Dermis microvascular lymphatic vessel endothelial cell (primary cell): ENCODE measurements around the gene TMEM169. TPM values are rescaled to one million over a fixed set of nuclear protein-coding genes. Genes with fewer than 3 reads are reported as not detected.

Experiments used
- DNase-seq, 2 donors: peaks; one replicate each; pipeline versions ENCODE4 v3.0.0 to v3.0.0-alpha.2; 2010; ENCODE audit warnings: low read depth in 2 of 2
- total RNA-seq: library from RNA; depleted of rRNA; stranded (reverse); fragments of >200 nt; gene quantifications from 2 replicates; pipeline ENCODE4 v1.2.1, GENCODE V29; 2014

Gene TMEM169
- total RNA-seq, 1 donor from 2014 or later: 0.13 TPM

DNA sequence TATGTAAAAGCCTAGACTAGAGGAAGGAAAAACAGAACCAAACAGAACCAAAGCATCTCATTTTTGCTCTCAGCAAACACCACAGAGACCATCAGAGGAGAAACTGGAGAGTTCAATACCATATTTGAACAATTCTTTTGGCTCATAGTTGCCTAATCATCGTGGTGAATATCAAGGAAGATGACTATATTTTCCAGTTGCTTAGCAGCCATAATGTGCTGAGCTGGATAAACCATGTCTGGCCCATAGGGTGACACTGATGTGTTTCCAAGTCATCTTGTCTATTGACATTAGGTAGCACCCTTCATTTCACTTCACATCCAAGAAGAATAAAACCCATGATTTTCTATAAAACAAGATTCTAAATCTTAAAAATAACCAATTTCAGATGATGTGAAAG is 21.5 kb downstream of the TMEM169 start:
- no peak for DNase-seq

DNA sequence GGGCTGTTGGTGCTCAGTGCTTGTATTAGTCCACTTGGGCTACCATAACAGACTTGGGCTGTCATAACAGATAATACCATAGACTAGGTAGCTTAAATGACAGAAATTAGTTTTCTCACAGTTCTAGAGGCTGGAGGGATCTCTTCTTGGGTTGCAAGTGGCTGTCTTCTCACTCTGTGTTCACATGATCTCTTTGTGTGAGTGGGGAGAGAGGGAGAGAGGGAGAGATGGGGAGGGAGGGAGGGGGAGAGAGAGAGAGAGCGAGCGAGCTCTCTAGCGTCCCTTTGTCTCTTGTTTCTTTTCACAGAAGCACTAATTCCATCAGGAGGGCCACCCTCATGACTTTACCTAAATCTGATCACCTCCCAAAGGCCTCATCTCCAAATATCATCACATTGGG is 23.0 kb downstream of the TMEM169 start:
- DNase-seq: no peak

DNA sequence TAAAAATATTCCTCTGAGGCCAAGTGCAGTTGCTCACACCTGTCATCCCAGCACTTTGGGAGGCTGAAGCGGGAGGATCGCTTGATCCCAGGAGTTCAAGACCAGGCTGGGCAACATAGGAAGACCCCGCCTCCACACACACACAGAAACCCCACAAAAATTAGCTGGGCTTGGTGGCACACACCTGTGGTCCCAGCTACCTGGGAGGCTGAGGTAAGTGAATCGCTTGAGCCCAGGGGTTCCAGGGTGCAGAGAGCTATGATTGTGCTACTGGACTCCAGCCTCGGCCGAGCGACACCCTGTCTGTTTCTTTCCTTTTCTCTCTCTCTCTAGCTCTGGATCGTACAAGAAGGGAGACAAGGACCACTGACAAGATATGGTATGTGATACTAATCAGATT is 25.6 kb downstream of the TMEM169 start:
- DNase-seq: no peak

DNA sequence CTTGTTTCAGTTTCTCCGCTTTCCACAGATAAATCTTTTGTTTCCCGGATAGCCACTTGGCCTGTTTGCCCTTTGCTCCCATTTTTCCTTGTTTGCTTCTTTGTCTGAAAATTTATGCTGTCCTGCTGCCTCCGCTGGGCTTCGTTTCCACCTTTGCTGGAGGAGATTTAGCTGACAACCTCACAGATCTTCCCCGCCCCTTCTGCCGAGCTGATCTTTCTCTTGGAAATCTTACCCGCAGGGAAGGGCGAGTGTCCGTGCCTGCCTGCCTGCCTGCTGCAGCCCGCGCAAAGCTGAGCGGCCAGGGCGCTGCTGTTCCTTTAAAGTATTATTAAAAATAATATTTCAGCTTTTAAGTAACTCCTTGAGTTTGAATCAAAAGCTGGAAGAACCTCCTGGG is 26.0 kb downstream of the TMEM169 start:
- DNase-seq: no peak

DNA sequence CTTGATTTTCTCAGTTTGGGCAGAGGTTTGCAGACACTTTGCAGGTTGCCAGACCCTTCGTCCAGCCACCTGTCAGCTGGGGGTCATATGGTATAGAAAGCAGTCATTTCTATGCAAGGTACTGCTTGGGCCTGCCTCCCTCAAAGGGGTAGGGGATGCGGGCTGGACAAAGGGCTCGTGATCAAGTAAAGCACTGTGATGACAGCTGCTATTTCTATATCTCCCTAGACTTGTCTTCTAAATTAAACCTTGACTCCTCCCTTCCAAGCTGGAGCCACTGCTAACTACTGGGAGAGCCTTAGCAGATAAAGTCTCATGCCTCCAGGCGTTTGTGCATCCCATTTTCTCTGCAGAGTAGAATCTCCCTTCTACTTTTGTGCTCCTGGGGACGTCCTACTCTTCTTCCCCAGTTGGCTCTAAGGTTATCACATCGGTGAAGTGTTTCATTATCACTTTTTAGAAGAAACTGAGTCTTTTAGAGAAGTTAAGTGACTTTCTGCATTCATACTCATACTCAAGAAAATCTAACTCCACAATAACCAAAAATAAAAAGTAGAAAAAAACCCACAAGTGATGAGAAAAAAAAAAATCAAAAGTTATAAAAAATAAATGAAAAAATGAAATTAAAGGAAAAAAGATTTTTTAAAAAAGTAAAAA is 26.7 kb downstream of the TMEM169 start:
- DNase-seq: no peak

DNA sequence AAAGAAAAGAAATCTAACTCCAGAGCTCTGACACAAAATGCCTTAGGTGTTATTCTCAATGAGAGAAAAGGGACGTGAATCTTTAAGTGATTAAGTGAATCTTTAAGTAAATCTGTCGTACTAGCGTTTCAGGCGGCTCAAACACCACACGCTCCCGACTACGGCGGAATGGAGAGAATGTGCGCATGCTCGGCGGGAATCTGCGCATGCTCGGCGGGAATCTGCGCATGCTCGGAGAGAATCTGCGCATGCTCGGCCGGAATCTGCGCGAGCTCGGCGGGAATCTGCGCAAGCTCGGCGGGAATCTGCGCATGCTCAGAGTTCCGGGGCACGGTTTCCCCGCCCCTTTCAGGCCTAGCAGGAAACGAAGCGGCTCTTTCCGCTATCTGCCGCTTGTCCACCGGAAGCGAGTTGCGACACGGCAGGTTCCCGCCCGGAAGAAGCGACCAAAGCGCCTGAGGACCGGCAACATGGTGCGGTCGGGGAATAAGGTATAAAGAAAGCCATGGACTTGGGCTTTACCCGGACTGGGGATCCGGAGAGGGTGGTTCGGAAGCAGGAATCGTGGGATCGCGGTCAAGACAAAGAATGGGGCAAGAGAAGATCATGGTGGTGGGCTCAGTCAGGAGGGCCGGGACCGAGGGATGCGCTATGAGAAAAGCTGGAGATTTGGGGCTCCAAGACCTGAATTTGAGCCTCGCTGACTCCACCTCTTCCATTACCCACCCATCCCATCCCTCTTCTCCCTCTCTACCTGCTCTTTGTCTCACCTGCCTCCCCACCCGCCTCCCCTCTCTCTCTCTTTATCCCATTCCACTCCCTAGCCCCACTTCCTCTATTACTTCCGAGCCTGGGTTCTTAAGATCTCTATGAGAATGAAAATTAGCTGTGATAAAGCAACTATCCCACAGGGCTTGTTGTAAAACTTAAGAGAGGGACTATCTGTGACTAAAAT is 27.5 kb downstream of the TMEM169 start, which contains the start of gene XRCC5:
TSS of gene XRCC5 (plus strand) at position 382 of the 955 bp plus-strand sequence. CDS start at position 471, 89 bp downstream.
- DNase-seq: peak; percentile 95

DNA sequence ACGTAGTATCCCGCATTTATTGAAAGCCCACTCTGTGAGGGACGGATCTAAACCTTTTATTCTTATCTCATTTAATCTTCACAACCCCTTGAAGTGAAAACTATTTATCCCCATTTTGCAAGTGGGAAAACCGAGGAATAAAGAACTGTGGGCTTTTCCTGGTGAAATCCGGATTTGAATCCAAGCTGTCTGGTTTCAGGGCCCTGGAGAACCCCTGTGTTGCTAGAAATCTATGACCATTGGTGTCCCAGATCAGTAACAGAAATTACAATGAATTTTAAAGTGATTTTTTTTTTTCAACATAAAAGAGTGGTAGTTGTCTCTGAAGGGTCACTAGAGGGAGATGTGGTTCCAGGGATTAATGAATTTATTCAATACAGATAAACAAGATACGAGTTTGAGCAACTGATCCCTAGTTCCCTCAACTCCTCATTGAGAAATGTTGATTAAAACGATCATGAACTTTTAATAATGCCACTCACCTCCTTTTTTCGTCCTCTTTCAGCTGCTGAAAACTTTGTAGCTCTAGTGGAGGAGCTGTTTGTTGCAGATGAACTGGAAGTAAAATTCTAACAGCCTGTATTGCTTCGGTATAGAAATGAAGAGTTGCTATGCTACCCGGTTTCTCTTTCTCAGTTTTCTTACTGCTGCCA is 28.4 kb downstream of the TMEM169 start:
- peak; percentile 36 to 68 for DNase-seq

DNA sequence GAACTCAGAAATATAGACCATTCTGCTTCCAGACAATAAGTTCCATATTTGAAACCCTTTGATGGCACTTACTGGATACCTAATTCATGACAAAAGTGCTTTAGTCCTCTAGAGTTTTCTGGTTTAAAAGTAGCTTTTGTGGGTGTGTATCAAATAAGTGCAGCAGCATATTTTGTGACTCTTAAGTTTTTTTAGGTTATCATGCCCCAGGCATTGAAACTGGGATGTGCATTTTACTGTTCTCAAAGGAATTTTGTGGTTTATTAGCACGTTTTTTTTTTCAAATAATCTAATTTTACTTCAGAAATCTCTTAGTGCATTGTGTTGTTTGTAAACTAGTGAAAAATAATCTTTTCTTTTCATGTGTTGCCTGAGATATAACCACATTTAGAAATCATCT is 28.9 kb downstream of the TMEM169 start:
- DNase-seq: no peak

DNA sequence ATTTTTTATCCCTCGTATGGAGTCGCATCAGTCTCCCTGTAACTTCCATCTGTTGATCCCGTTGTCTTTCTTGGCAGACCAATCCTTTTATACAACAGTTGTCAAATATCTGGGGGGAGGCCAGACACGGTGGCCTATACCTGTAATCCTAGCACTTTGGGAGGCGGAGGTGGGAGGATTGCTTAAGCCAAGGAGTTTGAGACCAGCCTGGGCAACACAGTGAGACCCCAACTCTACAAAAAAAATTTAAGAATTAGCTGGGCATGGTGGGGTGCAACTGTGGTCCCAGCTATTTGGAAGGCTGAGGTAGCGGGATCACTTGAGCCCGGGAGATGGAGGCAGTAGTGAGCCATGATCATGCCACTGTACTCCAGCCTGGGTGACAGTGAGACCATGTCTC is 29.4 kb downstream of the TMEM169 start:
- DNase-seq: no peak

DNA sequence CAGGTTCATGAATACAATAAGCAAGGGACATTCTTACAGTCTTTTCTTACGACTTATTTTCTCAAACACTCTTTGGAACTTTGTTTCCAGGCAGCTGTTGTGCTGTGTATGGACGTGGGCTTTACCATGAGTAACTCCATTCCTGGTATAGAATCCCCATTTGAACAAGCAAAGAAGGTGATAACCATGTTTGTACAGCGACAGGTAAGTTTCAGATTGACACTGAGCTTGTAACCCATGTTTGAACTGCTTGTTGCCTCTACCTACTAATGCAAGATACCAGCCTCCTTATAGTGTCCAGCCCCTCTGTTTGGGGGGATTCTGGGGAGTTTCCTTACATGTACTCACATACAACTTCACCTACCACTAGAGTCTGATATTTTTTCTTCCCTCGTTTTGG is 31.2 kb downstream of the TMEM169 start:
- no peak for DNase-seq

DNA sequence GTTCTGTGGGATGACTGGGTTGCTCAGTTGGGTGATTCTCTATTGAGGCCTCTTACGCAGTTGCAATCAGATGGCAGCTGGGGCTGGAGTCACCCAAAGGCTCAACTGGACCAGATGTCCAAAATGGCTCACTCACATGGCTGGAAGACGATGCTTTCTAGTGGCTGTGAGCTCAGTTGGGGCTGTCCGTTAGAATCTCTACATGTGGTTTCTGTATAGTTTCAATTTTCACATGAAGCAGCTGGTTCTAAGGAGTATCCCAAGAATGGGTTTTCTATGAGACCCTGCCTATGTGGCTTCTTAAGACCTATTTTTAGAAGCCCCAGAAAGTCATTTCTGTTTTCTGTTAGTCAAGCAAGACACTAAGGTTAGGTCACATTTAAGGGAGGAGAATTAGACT is 31.9 kb downstream of the TMEM169 start:
- DNase-seq: no peak

DNA sequence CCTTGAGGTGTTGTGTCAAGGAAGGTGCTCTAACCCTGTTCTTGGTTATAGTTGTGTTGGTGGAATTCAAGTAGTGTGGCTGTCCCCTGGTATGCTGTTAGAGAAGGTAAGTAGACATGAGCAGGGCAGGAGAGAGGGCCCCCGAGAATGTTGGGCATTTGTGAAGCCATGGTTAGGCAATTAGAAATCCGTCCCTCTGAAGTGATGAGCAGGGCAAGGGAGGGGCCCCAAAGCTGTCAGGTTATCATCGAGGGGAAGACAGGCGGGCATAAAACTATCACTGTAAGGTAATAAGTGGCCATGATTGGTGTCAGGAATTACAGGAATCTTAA is 32.6 kb downstream of the TMEM169 start:
- DNase-seq: no peak

DNA sequence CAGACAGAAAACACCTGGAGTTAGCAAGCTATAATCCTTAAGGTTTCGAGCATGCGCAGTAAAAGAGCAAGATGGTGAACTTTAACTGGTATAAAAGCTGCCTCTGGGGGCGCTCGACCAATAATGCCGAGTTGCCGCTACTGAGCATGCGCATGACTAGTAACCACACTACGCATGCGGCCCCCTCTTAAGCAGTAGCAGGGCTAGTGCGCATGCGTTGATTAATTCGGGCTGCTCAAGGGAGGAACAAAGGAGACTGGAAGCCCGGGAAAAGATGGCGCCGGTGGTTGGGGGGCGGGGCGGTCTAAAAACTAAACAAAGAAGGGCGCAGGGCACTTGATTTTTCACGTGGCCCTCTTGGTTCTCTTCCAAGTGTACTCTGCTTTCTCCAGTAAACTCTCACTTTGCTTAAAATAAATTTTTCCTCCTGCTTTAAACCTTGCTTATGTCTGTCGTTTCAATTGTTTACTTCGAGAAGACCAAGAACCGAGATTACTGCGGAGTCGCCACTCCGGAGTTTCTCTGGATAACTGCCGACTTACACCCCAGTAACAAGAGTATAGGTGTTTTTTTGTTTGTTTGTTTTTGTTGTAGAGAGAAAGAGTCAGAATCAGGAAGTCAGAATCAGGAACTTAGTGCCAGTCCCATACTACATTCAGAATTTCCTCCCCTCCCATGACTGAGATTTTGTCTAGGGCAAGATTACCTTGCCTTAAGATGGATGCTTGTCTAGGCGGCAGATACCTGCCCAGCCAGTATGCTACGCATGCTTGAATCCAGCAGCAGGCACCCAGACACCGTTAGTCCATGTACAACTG is 33.2 kb downstream of the TMEM169 start:
- DNase-seq: peak; percentile 99

DNA sequence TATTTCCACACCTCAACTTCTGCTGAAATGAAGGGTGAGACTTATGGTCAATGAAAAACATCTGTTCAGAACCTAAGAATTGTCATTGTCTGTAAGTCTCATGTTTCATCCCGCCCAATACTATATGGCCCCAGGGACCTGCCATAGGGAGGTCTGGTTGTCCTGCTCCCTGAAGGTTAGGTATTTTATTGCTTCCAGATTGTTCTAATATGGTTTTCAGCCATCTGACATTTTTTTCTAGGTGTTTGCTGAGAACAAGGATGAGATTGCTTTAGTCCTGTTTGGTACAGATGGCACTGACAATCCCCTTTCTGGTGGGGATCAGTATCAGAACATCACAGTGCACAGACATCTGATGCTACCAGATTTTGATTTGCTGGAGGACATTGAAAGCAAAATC is 34.7 kb downstream of the TMEM169 start:
- DNase-seq: no peak

DNA sequence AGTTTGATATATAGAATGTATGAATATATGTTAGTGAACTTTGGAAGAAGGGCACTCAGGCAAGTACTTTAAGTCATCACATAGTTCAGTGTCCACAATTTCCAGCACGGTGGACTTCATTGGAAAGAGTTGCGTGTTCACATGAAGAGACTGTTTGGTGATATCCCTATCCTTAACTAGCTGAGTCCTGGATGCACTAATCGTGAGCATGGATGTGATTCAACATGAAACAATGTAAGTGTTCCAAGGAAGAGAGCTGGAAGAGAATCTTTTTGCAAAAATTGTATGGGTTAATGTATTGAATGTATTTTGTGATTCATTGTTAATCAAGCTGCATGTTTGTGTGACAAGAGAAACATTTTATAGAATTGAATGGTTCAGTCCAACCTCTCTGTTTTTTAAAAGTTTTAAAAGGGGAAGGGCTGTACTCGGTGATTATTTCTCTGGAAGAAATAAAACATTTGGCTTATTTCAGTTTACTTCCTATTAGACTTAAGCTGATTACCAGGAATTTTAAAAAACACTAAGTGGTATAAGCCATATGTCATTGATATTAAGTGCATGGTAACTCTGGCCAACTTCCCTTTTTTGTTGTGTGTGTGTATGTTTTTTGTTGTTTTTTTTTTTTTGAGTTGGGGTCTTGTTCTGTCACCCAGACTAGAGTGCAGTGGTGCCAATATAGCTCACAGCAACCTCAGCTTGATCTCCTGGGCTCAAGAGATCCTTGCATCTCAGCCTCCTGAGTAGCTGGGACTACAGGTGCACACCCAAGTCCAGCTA is 36.0 kb downstream of the TMEM169 start:
- no peak for DNase-seq

DNA sequence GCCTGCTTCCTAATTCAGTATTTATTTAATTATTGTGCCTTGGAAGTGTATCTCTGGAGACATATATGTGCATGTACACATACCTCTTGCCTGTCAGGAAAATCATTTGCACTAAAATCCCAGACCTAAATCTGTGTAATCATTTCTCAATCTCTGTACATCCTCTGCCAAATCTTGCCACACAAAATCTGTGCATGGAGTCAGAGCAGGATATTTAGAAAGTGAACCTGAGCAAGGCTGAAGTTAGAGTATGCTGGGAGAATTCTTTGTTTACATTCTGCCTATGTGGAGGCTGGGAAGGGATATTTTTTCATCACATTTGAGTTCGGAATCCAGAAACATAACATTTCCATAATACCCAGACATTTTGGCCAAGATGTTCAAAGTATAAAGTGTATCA is 36.8 kb downstream of the TMEM169 start:
- no peak for DNase-seq

DNA sequence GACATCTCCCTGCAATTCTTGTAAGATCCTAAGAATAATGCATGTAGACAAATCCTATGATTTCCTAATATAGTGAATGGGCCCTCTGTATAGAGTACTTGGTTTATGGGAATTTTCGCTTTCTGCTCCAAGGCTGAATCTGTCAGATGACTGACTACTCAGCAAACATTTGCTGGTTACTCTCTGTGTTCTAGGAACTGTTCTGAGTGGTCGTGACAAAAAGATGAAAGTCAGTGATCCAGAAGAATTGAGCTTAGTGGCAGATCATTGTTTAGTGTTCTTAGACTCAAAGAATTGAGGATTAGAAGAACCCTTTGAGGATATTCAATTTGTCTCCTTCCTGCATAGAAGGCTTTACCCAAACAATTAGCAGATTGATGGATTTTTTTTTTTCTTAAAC is 37.4 kb downstream of the TMEM169 start:
- no peak for DNase-seq

DNA sequence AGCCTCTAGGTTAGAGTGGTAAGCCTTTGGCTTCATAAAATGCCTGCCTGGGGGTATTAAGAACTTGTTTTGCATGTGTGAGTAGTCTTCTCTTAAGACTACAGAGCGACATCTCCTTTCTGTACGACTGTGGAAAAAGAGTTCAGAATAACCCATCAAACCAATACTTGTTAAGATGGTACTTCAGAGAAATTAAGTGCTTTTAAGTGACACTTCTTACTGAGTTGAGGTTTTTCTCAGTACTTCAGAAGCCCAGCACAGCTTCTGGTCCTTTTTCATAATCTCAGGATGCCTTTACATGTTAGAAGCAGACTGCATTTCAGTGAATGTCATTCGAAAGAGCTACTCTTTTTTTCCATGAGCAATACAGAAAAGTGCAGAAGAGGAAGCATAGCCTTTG is 38.3 kb downstream of the TMEM169 start:
- no peak for DNase-seq

DNA sequence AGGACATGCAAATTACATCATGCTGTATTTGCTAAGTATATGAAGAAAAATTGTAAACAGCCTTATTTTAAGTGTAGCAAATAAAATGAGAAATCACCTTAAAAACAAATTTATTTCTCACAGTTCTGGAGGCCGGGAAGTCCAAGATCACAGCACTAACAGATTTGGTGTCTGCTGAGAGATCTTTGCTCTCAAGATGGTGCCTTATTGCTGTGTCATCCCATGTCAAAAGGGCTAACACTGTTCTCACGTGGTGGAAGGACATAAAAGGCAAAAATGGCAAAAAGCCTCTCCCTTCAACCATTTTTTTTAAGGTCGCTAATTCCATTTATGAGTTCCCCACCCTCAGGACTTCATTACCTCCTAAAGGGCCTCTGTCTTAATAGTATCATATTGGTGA is 39.5 kb downstream of the TMEM169 start:
- no peak for DNase-seq

DNA sequence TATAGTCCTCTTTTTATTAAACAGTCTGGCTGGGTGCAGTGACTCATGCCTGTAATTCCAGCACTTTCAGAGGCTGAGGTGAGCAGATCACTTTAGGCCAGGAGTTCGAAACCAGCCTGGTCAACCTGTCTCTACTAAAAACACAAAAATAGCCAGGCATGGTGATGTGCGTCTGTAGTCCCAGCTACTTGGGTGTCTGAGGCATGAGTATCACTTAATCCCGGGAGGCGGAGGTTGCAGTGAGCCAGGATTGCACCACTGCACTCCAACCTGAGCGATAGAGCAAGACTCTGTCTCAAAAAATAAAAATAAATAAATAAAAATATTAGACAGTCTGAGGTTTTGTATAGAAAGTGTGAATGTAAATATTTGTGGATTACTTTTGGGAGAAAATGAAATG is 45.2 kb downstream of the TMEM169 start:
- DNase-seq: no peak
